IMR-90 (cell line): ENCODE measurements around the gene ARRDC3. TPM values are rescaled to one million over a fixed set of nuclear protein-coding genes. Genes with fewer than 3 reads are reported as not detected.

ENCODE experiments used
- ATAC-seq: fragments of 200-7000 bp; cut with Tn5 transposase; 2 replicates; pipeline ENCODE4 v1.9.1; 2020; ENCODE audit warnings: low read depth, mild to moderate bottlenecking, moderate library complexity
- BruUV-seq: library from RNA; stranded (reverse); fragments of 400-500 nt; replicated peaks from 2 replicates; lab custom pipeline; 2021; lab: Mats Ljungman, UMichigan
- CTCF ChIA-PET: fragments of 300-600 bp; formaldehyde crosslinking; extraction: SDS; loops from one replicate; lab custom pipeline; 2021; ENCODE audit warnings: antibody characterized with exemption; lab: Yijun Ruan, JAX
- POLR2A ChIA-PET: fragments of 300-600 bp; sonication (Branson Sonifier 250); formaldehyde crosslinking; loops from one replicate; lab custom pipeline; 2022; ENCODE audit warnings: antibody characterized with exemption; ENCODE audit not compliant: unreplicated experiment; lab: Charles Lee
- DNase-seq: peaks from one replicate; pipeline ENCODE4 v3.0.0; 2013
- H2AFZ ChIP-seq: replicated peaks from 2 replicates; pipeline ENCODE3; 2013; ENCODE audit warnings: low read length, mild to moderate bottlenecking; ENCODE audit not compliant: poor library complexity
- H2AK5ac ChIP-seq: 2 replicates; pipeline ENCODE4 v1.6.1; 2013; ENCODE audit warnings: low read depth, low read length, inconsistent platforms
- H2AK9ac ChIP-seq: replicated peaks from 2 replicates; pipeline ENCODE3; 2013; ENCODE audit warnings: mild to moderate bottlenecking, low read depth, low read length, moderate library complexity; ENCODE audit not compliant: poor library complexity
- H2BK120ac ChIP-seq: 2 replicates; pipeline ENCODE4 v1.6.1; 2013; ENCODE audit warnings: low read depth, low read length, inconsistent platforms
- H2BK15ac ChIP-seq: 3 replicates; pipeline ENCODE4 v1.6.1; 2013; ENCODE audit warnings: low read depth, low read length, inconsistent platforms
- H2BK20ac ChIP-seq: 2 replicates; pipeline ENCODE4 v1.6.1; 2013; ENCODE audit warnings: low read depth, mild to moderate bottlenecking, inconsistent platforms, low read length, moderate library complexity
- H2BK5ac ChIP-seq: 2 replicates; pipeline ENCODE4 v1.6.1; 2013; ENCODE audit warnings: mild to moderate bottlenecking, low read depth, low read length, inconsistent platforms; ENCODE audit not compliant: poor library complexity, severe bottlenecking
- H3K14ac ChIP-seq: replicated peaks from 2 replicates; pipeline ENCODE4 v1.6.1; 2013; ENCODE audit warnings: low read depth, low read length, inconsistent platforms
- H3K18ac ChIP-seq: 2 replicates; pipeline ENCODE4 v1.6.1; 2013; ENCODE audit warnings: low read depth, low read length, control low read depth
- H3K23ac ChIP-seq: 2 replicates; pipeline ENCODE4 v1.6.1; 2013; ENCODE audit warnings: low read depth, low read length, inconsistent platforms
- H3K27ac ChIP-seq: 2 replicates; pipeline ENCODE4 v1.5.1; 2013; ENCODE audit warnings: mild to moderate bottlenecking, control low read depth, low read length; ENCODE audit not compliant: insufficient read depth
- H3K27me3 ChIP-seq: 2 replicates; pipeline ENCODE4 v1.6.1; 2013; ENCODE audit warnings: low read length; ENCODE audit not compliant: control insufficient read depth, insufficient read depth
- H3K36me3 ChIP-seq: 2 replicates; pipeline ENCODE4 v1.6.1; 2013; ENCODE audit warnings: low read length, mixed read lengths; ENCODE audit not compliant: control insufficient read depth, insufficient read depth
- H3K4ac ChIP-seq: 2 replicates; pipeline ENCODE4 v1.6.1; 2013; ENCODE audit warnings: low read depth, low read length, inconsistent platforms
- H3K4me1 ChIP-seq: 2 replicates; pipeline ENCODE4 v1.6.1; 2013; ENCODE audit warnings: low read length, mixed read lengths; ENCODE audit not compliant: control insufficient read depth, insufficient read depth
- H3K4me2 ChIP-seq: 2 replicates; pipeline ENCODE4 v1.6.1; 2013; ENCODE audit warnings: low read depth, mild to moderate bottlenecking, control low read depth, low read length, moderate library complexity
- H3K4me3 ChIP-seq: 2 replicates; pipeline ENCODE4 v1.5.1; 2013; ENCODE audit warnings: low read depth, mild to moderate bottlenecking, control low read depth, low read length, moderate library complexity; ENCODE audit not compliant: insufficient read depth
- H3K56ac ChIP-seq: 2 replicates; pipeline ENCODE4 v1.6.1; 2013; ENCODE audit warnings: low read length, inconsistent platforms; ENCODE audit not compliant: insufficient read depth; ENCODE audit errors: extremely low read depth
- H3K79me1 ChIP-seq, 2 experiments: 2 replicates each; pipeline ENCODE4 v1.6.1; 2013; ENCODE audit warnings: low read length in 2 of 2, inconsistent platforms in 1 of 2, low read depth in 1 of 2
- H3K9ac ChIP-seq: 2 replicates; pipeline ENCODE4 v1.6.1; 2013; ENCODE audit warnings: low read depth, low read length, control low read depth
- H3K9me1 ChIP-seq: 2 replicates; pipeline ENCODE4 v1.6.1; 2013; ENCODE audit warnings: low read length, inconsistent platforms; ENCODE audit not compliant: insufficient read depth
- H3K9me3 ChIP-seq: 2 replicates; pipeline ENCODE4 v1.6.1; 2013; ENCODE audit warnings: low read length; ENCODE audit not compliant: control insufficient read depth, insufficient read depth
- H4K20me1 ChIP-seq: 2 replicates; pipeline ENCODE4 v1.6.1; 2013; ENCODE audit warnings: low read length, inconsistent platforms; ENCODE audit not compliant: insufficient read depth
- H4K5ac ChIP-seq: 2 replicates; pipeline ENCODE4 v1.6.1; 2013; ENCODE audit warnings: mild to moderate bottlenecking, low read depth, low read length, control low read depth
- H4K8ac ChIP-seq, 2 experiments: 2 replicates each; pipeline ENCODE4 v1.6.1; 2013; ENCODE audit warnings: low read depth in 2 of 2, low read length in 2 of 2, control low read depth in 1 of 2, inconsistent platforms in 1 of 2
- H4K91ac ChIP-seq: 2 replicates; pipeline ENCODE4 v1.6.1; 2013; ENCODE audit warnings: low read depth, low read length, inconsistent platforms; ENCODE audit not compliant: insufficient read depth
- BHLHE40 ChIP-seq: fragments of 150-350 bp; IDR thresholded peaks from 2 replicates; pipeline ENCODE4 v1.6.1; 2016; ENCODE audit warnings: mild to moderate bottlenecking, low read depth, low read length
- CHD1 ChIP-seq: IDR thresholded peaks from 2 replicates; pipeline ENCODE4 v1.6.1; 2012; ENCODE audit warnings: low read depth, low read length, improper control_type of control experiment
- MXI1 ChIP-seq: IDR thresholded peaks from 2 replicates; pipeline ENCODE4 v1.6.1; 2012; ENCODE audit warnings: low read depth, mild to moderate bottlenecking, low read length, moderate library complexity, borderline replicate concordance
- NFE2L2 ChIP-seq: fragments of 150-350 bp; IDR thresholded peaks from 2 replicates; pipeline ENCODE4 v1.6.1; 2016; ENCODE audit warnings: low read depth, mild to moderate bottlenecking, low read length
- RAD21 ChIP-seq: IDR thresholded peaks from 2 replicates; pipeline ENCODE4 v1.6.1; 2012; ENCODE audit warnings: low read length, improper control_type of control experiment
- SMC3 ChIP-seq: fragments of 150-350 bp; IDR thresholded peaks from 2 replicates; pipeline ENCODE4 v1.6.1; 2016; ENCODE audit warnings: low read depth, mild to moderate bottlenecking, antibody characterized with exemption, low read length, moderate library complexity
- USF2 ChIP-seq: fragments of 150-350 bp; IDR thresholded peaks from 2 replicates; pipeline ENCODE4 v1.6.1; 2017; ENCODE audit warnings: mild to moderate bottlenecking, antibody characterized with exemption, low read length, low read depth
- WGBS, 2 experiments: methylation state at CpG; one replicate each; pipeline versions ENCODE4 v1.1.5 to v1.1.7; 2013; ENCODE audit warnings: missing lambda C conversion rate in 2 of 2; ENCODE audit not compliant: insufficient read length in 1 of 2; ENCODE audit errors: extremely low coverage in 2 of 2; 5-methylcytosine and 5-hydroxymethylcytosine counted together
- dilution Hi-C: fragments of 300-500 bp; cut with HindIII; formaldehyde crosslinking; loops from one replicate; pipeline ENCODE4 v1.14.3; 2018; ENCODE audit warnings: low sequenced_read_pairs; ENCODE audit not compliant: unreplicated experiment
- in situ Hi-C: fragments of 300-500 bp; cut with MboI; formaldehyde crosslinking; loops from 3 replicates; pipeline ENCODE4 v1.14.3; 2019; ENCODE audit warnings: low sequenced_read_pairs, inconsistent platforms, mixed read lengths
- intact Hi-C: fragments of 100-400 bp; cut with micrococcal nuclease; formaldehyde crosslinking; loops from 2 replicates; pipeline ENCODE4 v1.10.0; 2022
- polyA plus RNA-seq, 3 experiments: library from polyadenylated mRNA; depleted of rRNA; stranded (reverse); fragments of >200 nt; gene quantifications; 2 replicates each; pipeline ENCODE4 v1.2.3, GENCODE V29; 2012; ENCODE audit warnings: low replicate concordance in 1 of 3
- total RNA-seq: library from RNA; depleted of rRNA; stranded (reverse); fragments of >200 nt; gene quantifications from 2 replicates; pipeline ENCODE4 v1.2.3, GENCODE V29; 2012

Gene ARRDC3
- total and polyA plus RNA-seq, 2 of the 4 experiments (the other 2 are of a cell fraction) = 19.3 to 86.7 TPM

- Histone ChIP-seq H3K4me3 (no peak overlapping the region), H3K27ac (no peak overlapping the region), H4K8ac (no peak overlapping the region), H2BK15ac (no peak overlapping the region), H2BK5ac (no peak overlapping the region), H3K9me1 (no peaks in the 10 kb centered on the region), H3K18ac (no peak overlapping the region), H2AK9ac (no peak overlapping the region), H3K4me1 (no peaks in the 10 kb centered on the region), H4K5ac (no peak overlapping the region), H3K9me3 (no peaks in the 10 kb centered on the region), H2AFZ (no peak overlapping the region), H3K4ac (no peak overlapping the region), H2AK5ac (no peak overlapping the region), H2BK120ac (no peak overlapping the region), H3K4me2 (no peak overlapping the region), H3K56ac (no peak overlapping the region), H4K91ac (no peak overlapping the region), H3K23ac (no peak overlapping the region), H3K27me3 (no peaks in the 10 kb centered on the region), H3K36me3 (no peaks in the 10 kb centered on the region), H3K9ac (no peak overlapping the region), H3K14ac (no peak overlapping the region), H4K20me1 (no peaks in the 10 kb centered on the region), H3K79me1 (no peaks in the 10 kb centered on the region; a peak in 1 of 4 replicates), H2BK20ac (no peak overlapping the region)
- TF ChIP-seq USF2 = no peak
- no peak for TF ChIP-seq MXI1
- TF ChIP-seq SMC3 = no peak
- TF ChIP-seq CHD1 = no peak
- TF ChIP-seq NFE2L2 = no peak
- TF ChIP-seq RAD21 = no peak
- no peak for TF ChIP-seq BHLHE40
- in situ Hi-C loops = loop anchor here (5.0 kb wide), 1 partner anchor 291 kb away; no protein-coding TSS in a partner anchor
- CTCF ChIA-PET = no interaction called here
- POLR2A ChIA-PET = no interaction called here
- DNase-seq (no peak), ATAC-seq (no peak)
- dilution Hi-C loops = no loop called here
- intact Hi-C loops = no loop called here
- BruUV-seq = no TSS peak
- WGBS, 2 experiments = 100% methylated on average over 1 of the region's 5 CpGs; no CpG with 5 or more reads in 1 of the 2 experiments
These were observed 5.2 kb upstream of the ARRDC3 start for GRCh38 chr5:91388362-91388761.
